Trophoblast cell (in vitro differentiated cells and primary cell): ENCODE measurements around the gene GRIK5.

ENCODE experiments used
- DNase-seq, 2 donors: peaks; one replicate each; pipeline ENCODE4 v3.0.0-alpha.2; 2016
- H2AFZ ChIP-seq: 2 replicates; pipeline ENCODE4 v1.6.1; 2013; ENCODE audit warnings: low read length, moderate library complexity, mild to moderate bottlenecking; ENCODE audit not compliant: insufficient read depth, poor library complexity
- H2AK5ac ChIP-seq: 2 replicates; pipeline ENCODE4 v1.6.1; 2013; ENCODE audit warnings: mild to moderate bottlenecking, low read length
- H2BK120ac ChIP-seq: 2 replicates; pipeline ENCODE4 v1.6.1; 2013; ENCODE audit warnings: low read length, mild to moderate bottlenecking, moderate library complexity; ENCODE audit not compliant: insufficient read depth, poor library complexity
- H2BK12ac ChIP-seq: 2 replicates; pipeline ENCODE4 v1.6.1; 2013; ENCODE audit warnings: mild to moderate bottlenecking, low read length, moderate library complexity
- H2BK5ac ChIP-seq: 2 replicates; pipeline ENCODE4 v1.6.1; 2013; ENCODE audit warnings: low read length, low read depth, moderate library complexity, mild to moderate bottlenecking; ENCODE audit not compliant: poor library complexity
- H3K14ac ChIP-seq: 2 replicates; pipeline ENCODE4 v1.6.1; 2013; ENCODE audit warnings: mild to moderate bottlenecking, low read length
- H3K18ac ChIP-seq: 2 replicates; pipeline ENCODE4 v1.6.1; 2013; ENCODE audit warnings: mild to moderate bottlenecking, low read length
- H3K23ac ChIP-seq: 2 replicates; pipeline ENCODE4 v1.6.1; 2013; ENCODE audit warnings: low read length
- H3K27ac ChIP-seq: 2 replicates; pipeline ENCODE4 v1.5.1; 2013; ENCODE audit warnings: low read depth, mild to moderate bottlenecking, inconsistent platforms, low read length, moderate library complexity
- H3K27me3 ChIP-seq: 2 replicates; pipeline ENCODE4 v1.6.1; 2013; ENCODE audit warnings: inconsistent platforms, mild to moderate bottlenecking, low read length, moderate library complexity; ENCODE audit not compliant: insufficient read depth
- H3K36me3 ChIP-seq, 2 experiments: 1 replicate in 1 of 2; 2 replicates in 1 of 2; pipeline ENCODE4 v1.6.1; 2013; ENCODE audit warnings: low read length in 2 of 2, mild to moderate bottlenecking in 2 of 2, moderate library complexity in 1 of 2; ENCODE audit not compliant: insufficient read depth in 2 of 2, control insufficient read depth in 1 of 2
- H3K4ac ChIP-seq: 2 replicates; pipeline ENCODE4 v1.6.1; 2013; ENCODE audit warnings: low read depth, mild to moderate bottlenecking, low read length, moderate library complexity
- H3K4me1 ChIP-seq, 2 experiments: 1 replicate in 1 of 2; 2 replicates in 1 of 2; pipeline ENCODE4 v1.6.1; 2013; ENCODE audit warnings: low read length in 2 of 2, mild to moderate bottlenecking in 2 of 2, moderate library complexity in 1 of 2; ENCODE audit not compliant: insufficient read depth in 2 of 2, control insufficient read depth in 1 of 2
- H3K4me2 ChIP-seq: 2 replicates; pipeline ENCODE4 v1.6.1; 2013; ENCODE audit warnings: inconsistent platforms, mild to moderate bottlenecking, low read length, moderate library complexity
- H3K4me3 ChIP-seq: 2 replicates; pipeline ENCODE4 v1.5.1; 2013; ENCODE audit warnings: mild to moderate bottlenecking, low read depth, low read length, inconsistent platforms
- H3K79me1 ChIP-seq: one replicate; pipeline ENCODE4 v1.6.1; 2013; ENCODE audit warnings: low read length
- H3K79me2 ChIP-seq: 2 replicates; pipeline ENCODE4 v1.6.1; 2013; ENCODE audit warnings: low read length, mild to moderate bottlenecking; ENCODE audit not compliant: control insufficient read depth, insufficient read depth, poor library complexity
- H3K9ac ChIP-seq: 2 replicates; pipeline ENCODE4 v1.6.1; 2013; ENCODE audit warnings: mild to moderate bottlenecking, low read length
- H3K9me3 ChIP-seq: 2 replicates; pipeline ENCODE4 v1.6.1; 2013; ENCODE audit warnings: low read depth, mild to moderate bottlenecking, control low read depth, inconsistent platforms, low read length; ENCODE audit not compliant: insufficient read depth
- H4K12ac ChIP-seq: 2 replicates; pipeline ENCODE4 v1.6.1; 2013; ENCODE audit warnings: low read depth, mild to moderate bottlenecking, low read length, moderate library complexity
- H4K8ac ChIP-seq: 2 replicates; pipeline ENCODE4 v1.6.1; 2013; ENCODE audit warnings: low read depth, mild to moderate bottlenecking, low read length, moderate library complexity
- H4K91ac ChIP-seq: one replicate; pipeline ENCODE4 v1.6.1; 2013; ENCODE audit warnings: low read depth, mild to moderate bottlenecking, low read length, moderate library complexity
- WGBS: extraction: QIAGEN DNeasy Blood & Tissue Kit; methylation state at CpG from one replicate; pipeline ENCODE4 v1.1.7; 2013; ENCODE audit warnings: missing lambda C conversion rate; ENCODE audit not compliant: insufficient read length, insufficient coverage; ENCODE audit errors: extremely low coverage; 5-methylcytosine and 5-hydroxymethylcytosine counted together

The GRIK5 gene

GRCh38 chr19:42006569-42006968 is 63.4 kb downstream of the GRIK5 start:
- H2AFZ ChIP-seq: no peak overlapping the region
- no peak overlapping the region for H3K4me3 ChIP-seq
- no CpG with 5 or more reads among the region's 13 CpGs for WGBS
- no peaks in the 10 kb centered on the region for H3K36me3 ChIP-seq
- peaks cover 1% of the 10 kb centered on the region for H3K27me3 ChIP-seq
- no peak overlapping the region for H2AK5ac ChIP-seq
- no peak overlapping the region for H4K8ac ChIP-seq
- H3K9ac ChIP-seq: no peak overlapping the region
- no peak overlapping the region for H3K18ac ChIP-seq
- DNase-seq: no peak
- no peak overlapping the region for H3K4me2 ChIP-seq
- H3K79me1 ChIP-seq: no peaks in the 10 kb centered on the region
- no peak overlapping the region for H4K91ac ChIP-seq
- no peak overlapping the region for H4K12ac ChIP-seq
- no peak overlapping the region for H2BK12ac ChIP-seq
- H3K79me2 ChIP-seq: no peaks in the 10 kb centered on the region
- no peak overlapping the region for H2BK120ac ChIP-seq
- H3K14ac ChIP-seq: no peak overlapping the region
- H3K9me3 ChIP-seq: peaks cover 2% of the 10 kb centered on the region
- no peak overlapping the region for H3K27ac ChIP-seq
- H2BK5ac ChIP-seq: no peak overlapping the region
- H3K4ac ChIP-seq: no peak overlapping the region
- H3K23ac ChIP-seq: no peak overlapping the region
- H3K4me1 ChIP-seq: no peaks in the 10 kb centered on the region

- no peak overlapping the region for H2AFZ ChIP-seq
- WGBS: no CpG with 5 or more reads among the region's 22 CpGs
- H4K8ac ChIP-seq: no peak overlapping the region
- no peaks in the 10 kb centered on the region for H3K4me1 ChIP-seq
- no peak overlapping the region for H3K4me3 ChIP-seq
- no peak overlapping the region for H2AK5ac ChIP-seq
- no peak overlapping the region for H3K9ac ChIP-seq
- H3K36me3 ChIP-seq: no peaks in the 10 kb centered on the region
- no peak overlapping the region for H2BK5ac ChIP-seq
- no peak overlapping the region for H4K12ac ChIP-seq
- no peak overlapping the region for H3K27ac ChIP-seq
- no peak overlapping the region for H3K18ac ChIP-seq
- no peak overlapping the region for H2BK12ac ChIP-seq
- no peaks in the 10 kb centered on the region for H3K79me1 ChIP-seq
- H3K14ac ChIP-seq: no peak overlapping the region
- H3K27me3 ChIP-seq: peaks cover 7% of the 10 kb centered on the region
- no peak overlapping the region for H4K91ac ChIP-seq
- H3K4me2 ChIP-seq: no peak overlapping the region
- no peak overlapping the region for H3K23ac ChIP-seq
- H3K9me3 ChIP-seq: peaks cover 3% of the 10 kb centered on the region
- H3K4ac ChIP-seq: no peak overlapping the region
- no peak overlapping the region for H2BK120ac ChIP-seq
- no peaks in the 10 kb centered on the region for H3K79me2 ChIP-seq
- no peak for DNase-seq
Observed at GRCh38 chr19:42005504-42005903, 64.5 kb downstream of the GRIK5 start.

- H3K79me1 ChIP-seq: no peaks in the 10 kb centered on the region
- no peak for DNase-seq
- no peak overlapping the region for H2AK5ac ChIP-seq
- H4K91ac ChIP-seq: no peak overlapping the region
- H3K4me3 ChIP-seq: no peak overlapping the region
- no CpG with 5 or more reads among the region's 21 CpGs for WGBS
- H2BK12ac ChIP-seq: no peak overlapping the region
- H3K36me3 ChIP-seq: no peaks in the 10 kb centered on the region
- no peaks in the 10 kb centered on the region for H3K79me2 ChIP-seq
- H3K14ac ChIP-seq: no peak overlapping the region
- H3K27ac ChIP-seq: no peak overlapping the region
- no peak overlapping the region for H2BK120ac ChIP-seq
- H3K9me3 ChIP-seq: peaks cover 5% of the 10 kb centered on the region
- H3K4ac ChIP-seq: no peak overlapping the region
- no peaks in the 10 kb centered on the region for H3K4me1 ChIP-seq
- H3K18ac ChIP-seq: no peak overlapping the region
- H2BK5ac ChIP-seq: no peak overlapping the region
- peaks cover 24% of the 10 kb centered on the region for H3K27me3 ChIP-seq
- H4K8ac ChIP-seq: no peak overlapping the region
- H4K12ac ChIP-seq: no peak overlapping the region
- no peak overlapping the region for H3K9ac ChIP-seq
- H2AFZ ChIP-seq: no peak overlapping the region
- no peak overlapping the region for H3K23ac ChIP-seq
- no peak overlapping the region for H3K4me2 ChIP-seq
Observed at GRCh38 chr19:42003506-42004294, 66.3 kb downstream of the GRIK5 start.

GRCh38 chr19:41999878-42000208 is 70.2 kb downstream of the GRIK5 start:
- no peak for DNase-seq
- Histone ChIP-seq H2AFZ (no peak overlapping the region), H4K8ac (no peak overlapping the region), H2BK120ac (no peak overlapping the region), H3K79me1 (no peaks in the 10 kb centered on the region), H3K4me3 (no peak overlapping the region), H3K79me2 (no peaks in the 10 kb centered on the region), H3K14ac (no peak overlapping the region), H3K36me3 (no peaks in the 10 kb centered on the region), H3K4me2 (no peak overlapping the region), H3K27me3 (peaks cover 41% of the 10 kb centered on the region), H3K4ac (no peak overlapping the region), H2AK5ac (no peak overlapping the region), H3K9ac (no peak overlapping the region), H4K91ac (no peak overlapping the region), H2BK5ac (no peak overlapping the region), H3K9me3 (peaks cover 15% of the 10 kb centered on the region), H3K23ac (no peak overlapping the region), H3K4me1 (no peaks in the 10 kb centered on the region), H3K18ac (no peak overlapping the region), H2BK12ac (no peak overlapping the region), H4K12ac (no peak overlapping the region), H3K27ac (no peak overlapping the region)
- WGBS: 100% methylated on average over 1 of the region's 7 CpGs
